Stimulated activated CD4-positive, alpha-beta T cell treated with anti-CD3 and anti-CD28 coated beads, TNF-alpha, amount 100 ng/mL, for 1 hour (primary cell): ENCODE results near the gene CASP14.
"Not testable (repeated sequence)": the region's sequence is repeated elsewhere in the genome, so short reads cannot be mapped to it uniquely, and the experiment has no call there.

Source experiments
- DNase-seq, 3 donors: peaks; one replicate each; pipeline ENCODE4 v3.0.0-alpha.2; 2020; ENCODE audit warnings: low read depth in 3 of 3, low spot score in 1 of 3

The CASP14 gene

GRCh38 chr19:15070386-15070785 lies 21.1 kb downstream of the CASP14 start:
- not testable (repeated sequence) for DNase-seq

GRCh38 chr19:15072930-15073647 lies 23.8 kb downstream of the CASP14 start:
- DNase-seq, result no peak

GRCh38 chr19:15074371-15074770 lies 25.1 kb downstream of the CASP14 start:
- no peak for DNase-seq

GRCh38 chr19:15075806-15076205 lies 26.5 kb downstream of the CASP14 start:
- DNase-seq, result no peak

GRCh38 chr19:15080002-15080401 lies 30.7 kb downstream of the CASP14 start:
- not testable (repeated sequence) for DNase-seq

GRCh38 chr19:15081911-15082310 lies 32.6 kb downstream of the CASP14 start, which contains the start of gene OR1I1:
TSS of gene OR1I1 (plus strand) at chr19:15082211. CDS start at chr19:15087066, 4,855 bp downstream.
- no peak for DNase-seq

- no peak for DNase-seq
Measured at GRCh38 chr19:15087182-15087581, 37.9 kb downstream of the CASP14 start.

GRCh38 chr19:15091918-15092753 lies 42.9 kb downstream of the CASP14 start:
- DNase-seq, result peak in 2 of 3 donors; percentile 4 to 35

GRCh38 chr19:15093001-15093400 lies 43.7 kb downstream of the CASP14 start:
- DNase-seq, result no peak

- DNase-seq, result no peak
Measured at GRCh38 chr19:15096223-15096622, 46.9 kb downstream of the CASP14 start.

GRCh38 chr19:15097980-15098379 lies 48.7 kb downstream of the CASP14 start:
- DNase-seq, result not testable (repeated sequence)

GRCh38 chr19:15098460-15098859 lies 49.2 kb downstream of the CASP14 start:
- DNase-seq, result no peak

- no peak for DNase-seq
Measured at GRCh38 chr19:15099017-15099582, 49.8 kb downstream of the CASP14 start.

- DNase-seq, result peak in 2 of 3 donors; percentile 15 to 26
Measured at GRCh38 chr19:15101479-15102082, 52.3 kb downstream of the CASP14 start.

GRCh38 chr19:15104003-15104402 lies 54.7 kb downstream of the CASP14 start:
- DNase-seq, result no peak

- DNase-seq, result no peak
Measured at GRCh38 chr19:15104411-15104810, 55.1 kb downstream of the CASP14 start.

GRCh38 chr19:15105044-15105443 lies 55.8 kb downstream of the CASP14 start:
- DNase-seq, result no peak

GRCh38 chr19:15107061-15108010 lies 58.1 kb downstream of the CASP14 start, which contains the start of gene SYDE1:
TSS of gene SYDE1 (plus strand) at chr19:15107401. CDS start at chr19:15107434, 33 bp downstream.
- no peak for DNase-seq
